Stomach (tissue), 9 donors: ENCODE data around the gene ISCA2. TPM values are rescaled to one million over a fixed set of nuclear protein-coding genes. Genes with fewer than 3 reads are reported as not detected.

Experiments used
- DNase-seq, 2 donors: peaks; one replicate each; pipeline versions ENCODE4 v3.0.0 to v3.0.0-alpha.2; 2013 to 2019
- H3K27ac ChIP-seq, 5 donors: fragments of 200-600 bp in 4 of 5; sonication (generic) in 4 of 5; one replicate each; pipeline ENCODE4 v1.5.1; 2013 to 2019; ENCODE audit warnings: mild to moderate bottlenecking in 1 of 5, moderate library complexity in 1 of 5
- H3K27me3 ChIP-seq, 3 donors: fragments of 200-600 bp; sonication (generic); one replicate each; pipeline ENCODE4 v1.5.1; 2017 to 2019; ENCODE audit warnings: mixed run types in 1 of 3
- H3K36me3 ChIP-seq, 4 donors: fragments of 200-600 bp; sonication (generic); 1 replicate in 3 of 4; 2 replicates in 1 of 4; pipeline ENCODE4 v1.5.1; 2016 to 2019
- H3K4me1 ChIP-seq, 4 donors: fragments of 200-600 bp; sonication (generic); one replicate each; pipeline ENCODE4 v1.5.1; 2016 to 2019
- H3K4me3 ChIP-seq, 4 donors: fragments of 200-600 bp; sonication (generic) in 3 of 4; one replicate each; pipeline ENCODE4 v1.5.1; 2016 to 2019; ENCODE audit warnings: mild to moderate bottlenecking in 1 of 4
- H3K9me3 ChIP-seq, 4 donors: fragments of 200-600 bp; sonication (generic); one replicate each; pipeline ENCODE4 v1.5.1; 2016 to 2019
- CTCF ChIP-seq, 7 experiments: fragments of 450-650 bp in 4 of 7; fragments of 200-600 bp in 3 of 7; sonication (generic) in 3 of 7; IDR thresholded peaks; one replicate each; pipeline ENCODE4 v1.5.1; 2016 to 2019; ENCODE audit warnings: antibody characterized with exemption in 7 of 7, control low read depth in 2 of 7, mild to moderate bottlenecking in 1 of 7
- EP300 ChIP-seq: sonication (generic); formaldehyde crosslinking; IDR thresholded peaks from one replicate; pipeline ENCODE4 v1.6.1; 2017; ENCODE audit warnings: antibody characterized with exemption
- POLR2A ChIP-seq, 4 donors: fragments of 450-650 bp; IDR thresholded peaks; one replicate each; pipeline ENCODE4 v1.6.1; 2016; ENCODE audit warnings: antibody characterized with exemption in 4 of 4, control low read depth in 2 of 4, mild to moderate bottlenecking in 1 of 4, moderate library complexity in 1 of 4
- POLR2AphosphoS5 ChIP-seq, 3 donors: sonication (generic); formaldehyde crosslinking; IDR thresholded peaks; one replicate each; pipeline ENCODE4 v1.6.1; 2016; ENCODE audit warnings: antibody characterized with exemption in 3 of 3
- WGBS, 5 donors: extraction: QIAGEN DNeasy Blood & Tissue Kit in 3 of 5; methylation state at CpG; one replicate each; pipeline versions ENCODE4 v1.1.5 to v1.1.7; 2013 to 2018; 5-methylcytosine and 5-hydroxymethylcytosine counted together
- intact Hi-C: fragments of 100-400 bp; cut with DNase I; formaldehyde crosslinking; loops from one replicate; pipeline ENCODE4 v1.15.1; 2023; ENCODE audit warnings: low total_unique reads
- polyA plus RNA-seq, 3 donors: library from polyadenylated mRNA; stranded (reverse); fragments of 200-250 nt; gene quantifications; one replicate each; pipeline ENCODE4 v1.2.3, GENCODE V29; 2013
- total RNA-seq, 5 donors: library from RNA; depleted of rRNA; stranded (reverse); fragments of >200 nt; gene quantifications; one replicate each; pipeline versions ENCODE4 v1.1.0 to v1.2.3, GENCODE V29; 2014 to 2016
- donor health status: healthy with polysubstance abuse.
- donor health status: Bipolar disorder and iron deficiency.
- donor health status: healthy.

The ISCA2 gene
- total and polyA plus RNA-seq, 8 donors = 15.2 to 34.3 (median 25.0) TPM; not detected in 2

DNA sequence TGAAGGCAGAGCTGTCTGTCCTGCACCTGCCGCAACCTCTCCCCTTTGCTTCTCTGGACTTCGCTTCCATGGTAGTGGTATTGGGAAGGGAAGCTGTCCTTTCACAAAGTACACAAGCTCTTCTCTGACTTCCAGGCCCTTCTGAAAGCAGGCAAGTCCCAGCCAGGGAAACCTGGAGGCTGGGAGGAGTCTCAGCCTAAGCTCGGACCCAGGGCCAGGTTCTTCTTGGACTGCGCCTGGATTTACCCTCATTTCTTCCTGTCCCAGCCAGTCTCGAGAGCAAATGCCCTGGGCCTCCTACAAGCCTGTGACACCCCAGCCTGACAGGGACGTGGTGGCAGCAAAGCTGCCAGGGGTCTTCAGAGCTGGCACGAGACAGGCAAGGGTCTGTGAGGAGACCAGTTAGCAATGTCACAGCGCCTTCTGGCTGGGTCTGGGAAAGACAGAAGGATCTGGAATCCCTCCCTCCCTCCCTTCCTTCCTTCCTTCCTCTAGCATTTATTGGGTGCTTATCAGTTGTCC lies 22.4 kb downstream of the ISCA2 start:
- DNase-seq = no peak
- peaks cover 0 to 4% (median 0%) of the 10 kb centered on the region in 3 donors for H3K27me3 ChIP-seq
- peaks cover 0 to 12% (median 10%) of the 10 kb centered on the region in 4 donors for H3K4me1 ChIP-seq
- H3K36me3 ChIP-seq = peaks cover 0 to 32% (median 3%) of the 10 kb centered on the region in 4 donors
- H3K27ac ChIP-seq = no peak overlapping the region
- H3K9me3 ChIP-seq = no peaks in the 10 kb centered on the region
- 85 to 94% (median 90%) methylated on average over 8 of the region's 8 CpGs for WGBS, 5 donors
- TF ChIP-seq CTCF (IDR thresholded peaks at IDR 0.05) (no peak), EP300 (no peak), POLR2A (IDR thresholded peaks at IDR 0.05) (no peak), POLR2AphosphoS5 (IDR thresholded peaks at IDR 0.05) (no peak)
- intact Hi-C loops = no loop called here
- no peak overlapping the region for H3K4me3 ChIP-seq

DNA sequence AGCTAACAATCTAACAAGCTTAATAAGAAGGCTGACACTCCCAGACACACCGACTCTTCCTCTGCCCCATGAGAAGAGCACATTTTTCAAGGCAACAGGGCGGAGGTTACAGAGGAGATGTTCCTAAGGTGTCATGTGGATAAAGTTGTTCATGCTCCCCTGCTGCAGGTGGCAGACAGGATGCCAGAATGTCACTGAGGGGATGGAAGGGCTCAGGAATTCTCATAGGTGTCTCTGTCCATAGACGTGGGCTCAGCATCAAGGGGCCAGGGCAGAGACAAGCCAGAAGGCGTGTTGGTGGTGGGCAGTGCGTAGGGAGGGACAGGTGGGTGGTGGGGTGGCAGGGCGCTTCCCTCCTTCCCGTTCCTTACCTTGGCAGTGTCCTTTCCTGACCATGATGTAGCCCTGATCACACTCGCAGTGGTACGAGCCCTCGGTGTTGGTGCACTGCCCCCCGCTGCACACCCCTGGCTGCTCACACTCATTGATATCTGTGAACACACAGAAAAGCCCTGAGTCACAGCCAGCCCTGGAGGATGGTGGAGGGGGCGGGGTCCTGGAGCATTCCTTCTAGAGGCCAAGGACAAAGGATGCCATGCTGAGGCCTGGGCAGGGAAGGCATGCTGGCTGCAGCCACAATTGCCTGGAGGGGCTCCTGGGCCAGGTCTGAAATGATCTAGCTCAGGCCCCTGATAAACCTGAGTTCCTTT lies 23.0 kb downstream of the ISCA2 start:
- TF ChIP-seq CTCF (IDR thresholded peaks at IDR 0.05) (no peak), POLR2AphosphoS5 (IDR thresholded peaks at IDR 0.05) (no peak), EP300 (no peak), POLR2A (IDR thresholded peaks at IDR 0.05) (no peak)
- H3K27me3 ChIP-seq = peaks cover 0 to 4% (median 0%) of the 10 kb centered on the region in 3 donors
- no peaks in the 10 kb centered on the region for H3K9me3 ChIP-seq
- H3K27ac ChIP-seq = no peak overlapping the region
- H3K4me3 ChIP-seq = no peak overlapping the region
- 68 to 84% (median 81%) methylated on average over 12 of the region's 12 CpGs for WGBS, 5 donors
- peak in 1 of 2 donors; percentile 39 for DNase-seq
- intact Hi-C loops = no loop called here
- peaks cover 0 to 36% (median 6%) of the 10 kb centered on the region in 4 donors for H3K36me3 ChIP-seq
- H3K4me1 ChIP-seq = peaks cover 0 to 12% (median 10%) of the 10 kb centered on the region in 4 donors

DNA sequence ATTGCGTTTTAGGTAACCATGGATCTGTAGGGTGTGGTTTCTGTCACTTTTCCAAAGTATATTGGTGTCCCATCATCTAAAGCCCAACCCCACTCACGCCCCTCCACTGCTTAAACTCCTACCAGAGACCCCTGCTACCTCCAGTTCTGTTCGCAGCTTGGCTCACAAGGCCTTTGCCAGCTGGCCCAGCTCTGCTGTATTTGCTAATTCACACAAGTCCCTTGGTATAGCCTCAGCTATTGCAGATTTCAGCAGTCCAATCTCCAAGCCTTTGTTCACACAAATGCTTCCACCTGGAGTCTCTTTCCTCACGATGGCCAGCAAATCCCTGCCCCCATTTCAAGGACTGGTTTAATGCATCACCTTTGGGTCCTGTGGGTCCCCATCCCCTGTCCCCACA lies 24.2 kb downstream of the ISCA2 start:
- H3K36me3 ChIP-seq = peaks cover 0 to 47% (median 8%) of the 10 kb centered on the region in 4 donors
- intact Hi-C loops = no loop called here
- WGBS, 5 donors = 74 to 85% (median 82%) methylated on average over 4 of the region's 4 CpGs
- H3K9me3 ChIP-seq = no peaks in the 10 kb centered on the region
- H3K4me3 ChIP-seq = no peak overlapping the region
- no peak for DNase-seq
- H3K27ac ChIP-seq = no peak overlapping the region
- peaks cover 0 to 4% (median 0%) of the 10 kb centered on the region in 3 donors for H3K27me3 ChIP-seq
- peaks cover 0 to 12% (median 10%) of the 10 kb centered on the region in 4 donors for H3K4me1 ChIP-seq
- TF ChIP-seq POLR2AphosphoS5 (IDR thresholded peaks at IDR 0.05) (no peak), EP300 (no peak), POLR2A (IDR thresholded peaks at IDR 0.05) (no peak), CTCF (IDR thresholded peaks at IDR 0.05) (no peak)

DNA sequence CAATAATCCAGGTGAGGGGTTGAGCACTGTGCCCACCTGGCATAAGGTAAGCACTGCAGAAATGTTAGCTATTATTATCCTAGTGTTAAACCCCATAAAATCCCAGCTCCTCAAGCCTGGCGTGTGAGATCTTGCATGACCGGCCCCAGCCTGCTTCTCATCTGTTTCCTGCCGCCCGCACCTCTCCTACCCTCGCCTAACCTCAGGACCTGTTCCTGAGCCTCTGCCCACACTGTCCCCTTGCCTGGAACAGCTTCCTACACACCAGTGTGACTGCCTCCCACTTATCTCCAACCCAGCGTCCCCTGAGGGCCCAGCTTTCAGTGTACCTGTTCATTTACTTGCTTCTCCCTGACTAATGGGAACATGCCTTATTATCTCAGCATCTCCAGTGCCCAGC lies 24.7 kb downstream of the ISCA2 start:
- Histone ChIP-seq H3K4me3 (no peak overlapping the region), H3K4me1 (peaks cover 0 to 12% (median 10%) of the 10 kb centered on the region in 4 donors), H3K9me3 (no peaks in the 10 kb centered on the region), H3K36me3 (peaks cover 0 to 44% (median 8%) of the 10 kb centered on the region in 4 donors), H3K27ac (no peak overlapping the region), H3K27me3 (peaks cover 0 to 4% (median 0%) of the 10 kb centered on the region in 3 donors)
- intact Hi-C loops = no loop called here
- no peak for DNase-seq
- 80 to 89% (median 86%) methylated on average over 6 of the region's 6 CpGs for WGBS, 5 donors
- TF ChIP-seq CTCF (IDR thresholded peaks at IDR 0.05) (no peak), POLR2A (IDR thresholded peaks at IDR 0.05) (no peak), POLR2AphosphoS5 (IDR thresholded peaks at IDR 0.05) (no peak), EP300 (no peak)
